Lung microvascular endothelial cell (primary cell): ENCODE data around the gene TMC8. TPM values are rescaled to one million over a fixed set of nuclear protein-coding genes. Genes with fewer than 3 reads are reported as not detected.

ENCODE experiments used
- DNase-seq, 2 donors: peaks; one replicate each; pipeline versions ENCODE4 v3.0.0 to v3.0.0-alpha.2; 2010; ENCODE audit warnings: low read depth in 2 of 2
- total RNA-seq: library from RNA; depleted of rRNA; stranded (reverse); fragments of >200 nt; gene quantifications from 2 replicates; pipeline ENCODE4 v1.2.1, GENCODE V29; 2014

Gene TMC8
- total RNA-seq, 1 donor from 2014 or later: 0.20 TPM

GRCh38 chr17:78179372-78179771 is 48.8 kb downstream of the TMC8 start:
- DNase-seq: peak; percentile 33 to 61

- DNase-seq: no peak
Measured at GRCh38 chr17:78180083-78180482, 49.5 kb downstream of the TMC8 start.

DNA sequence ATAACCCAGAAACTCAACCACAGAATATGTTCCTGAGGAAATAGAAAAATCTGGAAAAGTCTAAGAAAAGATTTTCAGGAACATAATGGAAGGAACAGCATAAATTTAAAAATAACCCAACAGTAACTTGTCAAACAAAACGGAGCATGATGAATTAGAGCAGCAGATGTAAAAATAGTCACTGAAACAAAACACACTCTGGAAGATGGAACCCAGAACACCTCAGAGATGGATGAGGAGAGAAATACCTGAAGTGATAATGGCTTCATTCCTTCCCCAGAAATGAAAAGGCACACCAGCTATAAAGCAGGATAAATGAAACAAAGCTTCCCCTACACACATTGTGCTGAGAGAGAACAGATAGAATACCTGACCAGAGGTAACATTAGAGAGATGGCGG is 49.9 kb downstream of the TMC8 start:
- no peak for DNase-seq

- DNase-seq: no peak
Measured at GRCh38 chr17:78182504-78182903, 51.9 kb downstream of the TMC8 start.

GRCh38 chr17:78183916-78184315 is 53.3 kb downstream of the TMC8 start:
- no peak for DNase-seq

DNA sequence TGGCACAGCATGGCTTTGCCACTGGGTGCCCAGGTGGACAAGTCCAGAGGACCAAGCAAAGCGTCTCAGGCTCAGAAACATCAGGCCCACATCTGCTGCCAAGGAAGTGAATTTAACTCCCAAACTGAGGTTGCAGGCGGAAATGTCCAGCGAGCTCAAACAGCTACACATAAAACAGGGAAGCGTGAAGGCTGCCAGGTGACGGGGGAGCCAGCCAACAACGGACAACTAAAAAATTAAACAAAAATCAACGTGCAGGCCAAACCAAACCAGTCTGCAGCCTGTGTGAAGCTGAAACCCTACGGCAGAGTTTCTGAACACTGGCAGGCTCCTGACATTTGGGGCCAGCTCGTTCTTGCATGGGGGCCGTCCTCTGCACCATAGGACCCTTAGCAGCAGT is 53.8 kb downstream of the TMC8 start:
- peak in 1 of 2 donors; percentile 26 for DNase-seq

DNA sequence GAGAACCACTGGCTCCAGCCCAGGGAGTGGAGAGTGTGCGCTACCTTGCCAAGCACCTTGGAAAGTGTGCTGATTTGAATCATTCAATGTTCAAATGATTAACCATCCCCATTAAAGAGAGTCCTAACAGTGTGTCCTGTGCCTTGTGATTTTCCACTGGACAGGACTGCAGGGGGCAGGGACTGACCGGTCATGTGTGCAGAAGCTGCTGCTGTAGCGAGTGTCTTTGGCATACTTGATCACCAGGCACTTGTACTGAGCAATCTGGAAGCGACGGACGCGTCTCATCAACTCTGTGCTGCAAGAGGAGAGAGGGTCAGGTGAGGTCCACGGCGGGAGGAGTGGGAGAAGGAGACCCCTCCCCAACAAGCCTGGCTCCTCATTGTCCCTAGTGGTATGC is 54.3 kb downstream of the TMC8 start:
- DNase-seq: peak in 1 of 2 donors; percentile 49

- DNase-seq: no peak
Measured at GRCh38 chr17:78185981-78186691, 55.6 kb downstream of the TMC8 start.

GRCh38 chr17:78186692-78187595 is 56.4 kb downstream of the TMC8 start, which contains the start of the genes AFMID and TK1:
AFMID (plus strand) TSS chr17:78187362; CDS start chr17:78187371, 9 bp downstream.
TK1 (minus strand) TSS chr17:78187052; CDS start chr17:78186994, 58 bp downstream.
- peak; percentile 97 to 98 for DNase-seq

Other genes starting within 250 kb of the TMC8 start
- 5.7 and 7.5 TPM in 2 replicates for gene TNRC6C, start 172.1 kb upstream of the TMC8 start, total RNA-seq
- 20.9 and 31.9 TPM in 2 replicates for gene TMC6, start 2.0 kb upstream of the TMC8 start, total RNA-seq
- gene C17orf99, start 15.6 kb downstream of the TMC8 start, total RNA-seq: not detected in 2 replicates
- gene SYNGR2, start 37.8 kb downstream of the TMC8 start, total RNA-seq: 27.2 and 55.8 TPM in 2 replicates
- gene TK1, start 56.3 kb downstream of the TMC8 start, total RNA-seq: 23.6 and 88.7 TPM in 2 replicates
- 53.8 and 78.6 TPM in 2 replicates for gene AFMID, start 56.6 kb downstream of the TMC8 start, total RNA-seq
- gene BIRC5, start 83.5 kb downstream of the TMC8 start, total RNA-seq: 10.3 and 50.3 TPM in 2 replicates
- gene TMEM235, start 100.9 kb downstream of the TMC8 start, total RNA-seq: 0.22 and 0.79 TPM in 2 replicates
- 39.2 and 79.6 TPM in 2 replicates for gene SOCS3, start 229.3 kb downstream of the TMC8 start, total RNA-seq
- 15.7 and 26.4 TPM in 2 replicates for gene PGS1, start 247.9 kb downstream of the TMC8 start, total RNA-seq